NCI-H526 treated with DMSO at 0.1 percent for 48 hours (cell line): ENCODE results near the gene RASSF4.
A peak's percentile ranks its signal among the peaks of the same experiment; 100 is the strongest.

ENCODE experiments used
- DNase-seq: peaks from one replicate; lab custom pipeline; 2025; lab: John Stamatoyannopoulos, UW

The RASSF4 gene

GRCh38 chr10:44927352-44927751, 32.2 kb upstream of the RASSF4 start:
- DNase-seq, result no peak

DNA sequence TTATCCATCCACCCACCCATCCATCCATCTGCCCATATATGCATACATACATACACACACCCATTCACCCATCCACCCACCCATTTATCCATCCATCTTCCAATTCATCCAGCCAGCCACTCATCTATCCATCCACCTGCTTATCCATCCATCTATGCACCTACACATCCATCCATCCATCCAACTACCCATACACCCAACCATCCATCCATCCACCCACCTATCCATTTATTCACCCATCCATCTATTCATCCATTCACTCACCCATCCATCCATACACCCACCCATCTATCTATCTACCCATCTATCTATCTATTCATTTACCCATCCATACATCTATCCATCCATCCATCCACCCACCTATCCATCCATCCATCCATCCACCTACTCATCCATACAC, 31.1 kb upstream of the RASSF4 start:
- no peak for DNase-seq

- DNase-seq, result no peak
These were observed 30.0 kb upstream of the RASSF4 start for GRCh38 chr10:44929356-44930255.

- DNase-seq, result no peak
These were observed 28.5 kb upstream of the RASSF4 start for GRCh38 chr10:44930904-44931620.

GRCh38 chr10:44931621-44932516, 27.7 kb upstream of the RASSF4 start:
- no peak for DNase-seq

DNA sequence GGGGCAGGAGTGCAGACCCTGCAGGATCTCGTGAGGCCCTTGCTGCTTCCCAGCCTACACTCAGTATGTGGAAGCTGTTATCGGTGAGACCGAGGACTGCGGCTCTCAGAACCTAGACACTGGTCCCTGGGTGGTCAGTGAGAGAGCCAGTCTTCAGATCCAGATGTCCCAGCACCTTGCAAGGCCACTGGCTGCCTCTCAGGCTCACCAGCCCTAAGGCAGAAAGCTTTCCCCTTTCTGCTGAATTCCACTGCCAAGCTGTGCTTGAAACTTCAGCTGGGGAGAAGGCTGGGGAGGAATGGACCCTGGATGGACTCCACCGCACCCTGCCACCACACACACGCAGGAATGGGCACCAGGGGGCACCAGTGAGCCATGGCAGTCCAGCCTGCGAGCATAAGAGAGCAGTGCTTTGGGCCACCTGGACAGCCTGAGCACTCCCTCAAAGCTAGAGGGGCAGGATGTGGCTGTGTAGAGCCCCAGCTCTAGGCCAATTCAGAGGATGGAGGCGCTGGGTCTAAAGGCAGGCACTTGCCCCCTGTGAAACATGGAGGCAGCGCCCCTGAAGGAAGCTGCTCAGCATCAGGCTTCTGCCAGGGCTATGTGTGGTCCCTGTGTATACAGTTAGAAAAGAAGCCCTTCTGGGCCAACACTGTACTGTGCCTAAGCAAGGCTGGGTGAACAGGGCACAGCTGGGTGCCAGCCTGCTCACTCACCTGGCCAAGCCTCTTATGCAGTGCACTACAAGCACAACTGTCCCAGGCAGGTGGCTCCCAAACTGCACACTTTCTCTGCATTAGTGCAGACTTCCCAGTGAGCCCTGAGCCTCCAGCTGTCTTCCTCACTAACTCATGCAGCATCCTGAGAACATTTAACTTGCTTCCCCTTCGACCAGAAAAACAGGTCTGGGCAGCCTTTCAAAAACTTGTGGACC, 26.8 kb upstream of the RASSF4 start:
- DNase-seq, result peak; percentile 21

DNA sequence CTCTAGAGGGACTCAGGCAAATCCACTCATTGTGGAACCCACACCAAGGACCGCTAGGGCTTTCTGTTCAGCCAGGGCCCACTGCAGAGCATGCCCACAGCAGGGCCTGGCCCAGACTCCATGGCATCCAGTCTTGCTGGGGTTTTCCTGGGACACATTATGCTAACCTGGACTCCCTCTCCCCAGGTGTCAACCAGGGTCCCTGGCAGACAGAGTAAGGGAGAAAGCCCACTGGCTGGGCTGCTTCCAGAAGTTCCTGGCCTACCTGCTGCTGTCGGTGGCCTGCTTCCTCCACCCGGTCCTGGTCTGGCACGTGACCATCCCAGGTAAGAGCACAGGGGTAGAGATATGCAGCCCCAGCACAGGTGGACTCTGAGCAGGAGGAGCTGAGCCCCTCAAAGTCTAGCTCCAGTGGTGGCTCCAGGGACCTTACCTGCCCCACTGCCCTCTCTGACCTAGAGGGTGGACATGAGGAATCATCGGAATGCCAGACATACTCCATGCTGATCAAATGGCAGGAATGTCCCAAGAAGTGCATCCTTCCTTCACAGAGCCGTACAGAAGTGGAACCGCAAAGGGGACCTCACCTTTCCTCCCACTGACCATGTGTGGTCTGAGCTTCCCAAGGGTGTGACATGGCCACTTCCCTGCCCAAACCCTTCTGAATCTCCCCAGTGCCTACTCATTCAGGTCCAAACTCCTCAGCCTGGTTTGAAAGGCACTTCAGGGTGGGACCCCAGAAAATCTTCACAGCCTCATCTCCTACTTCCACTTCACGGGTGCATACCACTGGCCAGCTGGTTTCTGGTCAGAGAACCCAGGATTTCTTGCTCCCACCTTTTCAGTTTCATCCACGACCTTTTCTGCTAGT, 25.9 kb upstream of the RASSF4 start:
- no peak for DNase-seq

DNA sequence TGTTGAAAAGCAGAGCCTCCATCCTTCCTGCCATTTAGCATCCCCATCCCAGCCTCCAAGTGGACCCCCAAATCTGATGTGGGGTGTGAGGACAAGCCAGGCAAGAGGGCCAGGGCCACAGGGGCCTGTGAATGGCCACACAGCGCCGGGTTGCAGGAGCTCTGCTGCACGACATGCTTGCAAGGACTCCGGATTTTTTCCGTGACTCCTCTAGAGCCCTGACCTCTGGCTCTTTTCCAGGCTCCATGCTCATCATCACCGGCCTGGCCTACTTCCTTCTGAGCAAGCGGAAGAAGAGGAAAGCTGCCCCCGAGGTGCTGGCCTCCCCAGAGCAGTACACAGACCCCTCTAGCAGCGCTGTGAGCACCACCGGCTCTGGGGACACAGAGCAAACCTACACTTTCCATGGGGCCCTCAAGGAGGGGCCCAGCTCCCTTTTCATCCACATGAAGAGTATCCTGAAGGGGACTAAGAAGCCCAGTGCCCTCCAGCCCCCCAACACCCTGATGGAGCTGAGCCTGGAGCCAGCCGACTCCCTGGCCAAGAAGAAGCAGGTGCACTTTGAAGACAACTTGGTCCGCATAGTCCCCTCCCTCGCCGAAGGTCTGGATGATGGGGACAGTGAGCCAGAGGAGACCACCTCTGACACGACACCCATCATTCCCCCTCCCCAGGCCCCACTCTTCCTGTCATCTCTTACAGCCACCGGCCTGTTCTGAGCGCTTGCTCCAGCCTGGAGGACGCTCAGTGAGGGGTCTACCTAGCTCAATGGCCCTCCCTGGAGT, 25.0 kb upstream of the RASSF4 start:
- no peak for DNase-seq

GRCh38 chr10:44935201-44935965, 24.2 kb upstream of the RASSF4 start:
- DNase-seq, result no peak

DNA sequence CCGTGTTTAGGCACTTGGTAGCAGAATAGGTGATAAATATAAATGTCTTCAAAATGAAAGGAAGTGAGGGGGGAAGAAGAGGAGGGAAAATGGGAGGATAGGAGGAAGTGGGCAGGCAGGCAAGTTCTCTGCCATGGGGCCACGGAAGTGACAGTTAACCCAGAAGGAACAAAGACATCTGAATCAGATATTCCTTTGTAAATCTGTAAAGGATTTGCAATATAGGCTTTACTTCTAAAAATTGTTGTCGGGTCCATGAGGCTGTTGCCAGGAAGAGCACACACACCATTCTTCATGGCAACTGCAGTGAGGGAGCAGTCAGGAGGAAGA, 23.7 kb upstream of the RASSF4 start:
- DNase-seq, result no peak

DNA sequence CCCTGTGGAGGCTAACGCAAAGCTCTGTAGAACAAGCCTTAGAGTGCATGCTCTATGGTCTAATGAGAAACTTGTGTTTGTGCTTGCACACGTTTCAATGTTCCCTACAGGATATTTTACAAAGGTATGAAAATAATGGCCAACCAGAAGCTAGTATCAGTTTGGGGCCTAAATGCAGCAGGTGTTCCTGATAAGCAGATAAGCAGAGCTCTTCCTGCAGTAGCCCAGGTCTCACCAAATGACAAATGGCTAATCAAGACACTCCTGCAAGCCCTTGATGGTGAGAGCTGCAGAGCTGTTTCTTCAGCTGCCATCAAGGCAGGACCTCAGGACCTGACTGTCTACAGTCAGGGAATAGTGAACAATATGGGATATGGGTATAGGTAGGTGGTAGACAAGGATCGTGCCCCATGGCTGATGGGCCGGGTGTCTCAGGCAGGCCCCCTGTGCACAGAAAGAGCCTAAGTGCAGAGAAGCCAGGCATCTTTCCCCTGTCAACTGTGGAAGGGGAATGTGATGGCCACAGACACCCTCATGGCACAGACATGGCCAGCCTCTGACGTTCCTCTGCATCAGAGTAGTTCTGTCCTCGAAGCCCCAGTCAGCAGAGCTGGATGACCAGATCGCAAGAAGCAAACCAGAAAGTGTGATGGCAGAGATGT, 23.2 kb upstream of the RASSF4 start:
- DNase-seq, result no peak

- DNase-seq, result no peak
These were observed 22.2 kb upstream of the RASSF4 start for GRCh38 chr10:44937196-44938005.

DNA sequence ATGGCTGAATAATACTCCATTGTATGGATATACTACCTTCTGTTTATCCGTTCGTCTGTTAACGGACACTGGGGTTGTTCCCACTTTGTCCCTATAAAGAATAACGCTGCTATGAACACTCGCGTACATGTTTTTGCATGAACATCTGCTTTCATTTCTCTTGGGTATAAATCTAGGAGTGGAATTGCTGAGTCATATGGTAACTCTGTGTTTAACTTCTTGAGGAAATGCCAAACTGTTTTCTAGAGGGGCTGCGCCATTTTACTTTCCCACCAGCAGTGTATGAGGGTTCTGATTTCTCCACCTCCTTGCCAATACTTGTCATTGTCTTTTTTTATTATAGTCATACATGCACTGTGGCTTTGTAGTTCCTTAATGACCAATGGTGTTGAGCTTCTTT, 20.6 kb upstream of the RASSF4 start:
- DNase-seq, result no peak

- DNase-seq, result no peak
These were observed 19.8 kb upstream of the RASSF4 start for GRCh38 chr10:44939691-44940401.

- DNase-seq, result no peak
These were observed 15.2 kb upstream of the RASSF4 start for GRCh38 chr10:44944354-44944753.

GRCh38 chr10:44946205-44946604, 13.4 kb upstream of the RASSF4 start:
- no peak for DNase-seq
